GM18907 (cell line): Measurements from ENCODE around the gene MRPS6.

Experiments
- ATAC-seq: cut with Tn5 transposase; IDR thresholded peaks from one replicate; pipeline ENCODE4 v1.9.1; 2021; ENCODE audit warnings: mild to moderate bottlenecking, moderate library complexity; ENCODE audit not compliant: unreplicated experiment

The MRPS6 gene

DNA sequence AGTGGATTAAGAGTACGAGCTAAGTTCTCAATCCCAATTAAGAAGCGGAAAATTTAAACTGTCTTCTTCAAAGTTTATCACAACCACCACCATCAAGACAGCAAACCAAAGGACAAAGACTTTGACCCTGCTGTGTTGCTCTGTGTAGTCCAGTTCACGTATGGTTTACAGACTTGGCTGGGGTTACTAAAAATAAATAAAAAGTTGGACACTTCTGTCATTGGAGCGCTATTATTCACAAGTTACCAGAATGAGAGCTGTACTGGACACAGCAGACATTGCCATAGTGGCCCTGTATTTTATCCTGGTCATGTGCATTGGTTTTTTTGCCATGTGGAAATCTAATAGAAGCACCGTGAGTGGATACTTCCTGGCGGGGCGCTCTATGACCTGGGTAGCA lies 21.6 kb downstream of the MRPS6 start:
- ATAC-seq = no peak

DNA sequence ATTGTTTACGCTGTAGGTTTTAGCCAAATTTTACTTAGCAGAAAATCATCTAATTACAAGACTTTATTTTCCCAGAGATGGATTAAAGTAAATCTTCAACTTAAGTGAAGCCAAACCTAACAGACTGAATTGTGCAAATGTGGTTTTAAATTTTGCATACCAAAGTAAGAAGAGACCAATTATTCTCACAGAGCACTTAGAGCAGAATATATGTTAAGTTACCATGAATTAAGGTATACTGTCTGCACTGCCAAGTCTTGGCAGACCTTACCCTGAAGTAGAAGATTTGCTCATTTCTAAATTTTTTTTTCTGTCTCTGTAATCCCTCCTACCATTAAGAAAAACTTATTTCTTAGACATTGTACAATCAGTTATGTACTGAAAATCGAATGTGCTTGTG lies 24.1 kb downstream of the MRPS6 start:
- no peak for ATAC-seq

DNA sequence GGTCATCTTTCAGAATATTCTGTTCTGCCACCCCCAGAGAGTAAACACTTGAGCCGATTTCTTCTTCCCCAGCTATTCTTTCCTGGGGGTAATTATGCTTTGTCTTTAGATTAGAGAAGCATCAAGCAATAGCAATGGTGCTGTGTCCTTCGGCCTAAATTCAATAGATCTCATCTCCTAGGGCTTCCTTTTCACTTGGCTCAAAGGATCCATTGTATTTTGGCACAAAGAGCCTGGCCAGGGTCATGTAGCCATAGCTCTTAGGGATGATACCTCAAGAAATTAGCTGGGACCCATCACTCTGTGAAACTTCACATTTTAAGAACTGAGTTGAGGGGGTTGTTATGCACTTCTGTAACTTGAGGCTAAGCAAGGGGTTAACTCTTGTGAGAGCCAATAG lies 27.0 kb downstream of the MRPS6 start:
- ATAC-seq = no peak

DNA sequence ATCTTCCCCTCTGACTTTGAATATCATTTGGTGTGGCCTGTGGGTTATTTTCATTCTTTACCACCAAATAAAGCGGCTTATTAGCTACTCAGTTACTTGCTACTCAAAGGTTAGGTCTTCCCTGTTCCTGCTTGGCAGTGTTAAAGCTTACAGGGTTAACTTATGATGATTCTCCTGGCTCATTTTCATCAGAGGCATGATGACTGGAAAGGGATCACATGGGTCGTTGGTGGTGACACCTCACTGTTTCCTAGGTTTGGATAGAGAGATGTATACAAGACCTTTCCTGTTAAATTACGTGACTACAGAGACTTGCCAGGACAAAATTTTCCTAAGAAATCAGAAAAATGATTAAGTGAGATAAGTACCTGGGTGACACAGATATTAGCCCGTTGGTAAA lies 27.4 kb downstream of the MRPS6 start:
- no peak for ATAC-seq

DNA sequence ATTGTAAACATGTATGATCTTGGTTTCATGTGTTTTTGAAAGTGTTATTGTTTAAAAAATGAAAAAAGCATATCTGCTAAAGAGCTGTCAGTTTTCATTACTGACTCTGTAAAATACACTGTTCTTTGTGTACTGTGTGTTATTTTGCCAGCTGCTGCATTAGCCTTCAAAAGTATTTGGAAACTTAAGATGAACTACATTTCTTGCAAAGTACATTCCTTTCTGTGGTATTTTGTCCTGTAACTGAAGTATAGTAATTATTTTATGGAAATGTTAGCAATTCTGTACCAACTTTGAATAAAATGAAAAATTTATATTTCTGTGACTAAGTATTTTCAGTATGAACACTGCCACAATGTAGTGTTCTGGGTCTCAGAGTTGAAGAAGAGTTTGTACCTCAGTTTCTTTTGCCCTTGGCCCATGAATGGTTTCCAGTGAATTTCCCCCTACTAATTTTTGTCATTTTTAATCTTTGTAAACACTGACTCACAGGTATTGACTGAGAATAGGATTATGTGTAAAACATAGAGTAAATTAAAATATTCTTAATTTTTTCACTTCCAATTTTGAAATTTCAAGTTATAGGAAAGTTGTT lies 32.7 kb downstream of the MRPS6 start:
- ATAC-seq = no peak

DNA sequence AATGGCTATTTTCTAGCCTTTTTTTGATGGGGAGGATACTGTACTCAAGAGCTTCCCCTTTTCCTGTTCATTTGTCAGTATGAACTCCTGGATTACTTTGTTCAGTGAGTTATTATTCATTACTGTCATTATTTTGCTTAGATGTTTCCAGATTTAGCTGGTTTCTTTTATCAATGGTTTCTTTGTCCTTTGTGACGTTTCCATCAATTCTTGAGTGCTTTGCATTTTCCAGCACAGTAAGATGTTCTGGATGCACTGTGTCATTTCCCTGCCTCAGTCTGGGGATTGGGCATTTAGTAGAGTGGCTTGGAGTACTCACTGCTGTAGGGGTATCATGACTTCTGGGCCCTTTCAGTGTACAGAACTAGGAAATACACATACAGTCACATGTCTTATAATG lies 34.2 kb downstream of the MRPS6 start:
- ATAC-seq = no peak

DNA sequence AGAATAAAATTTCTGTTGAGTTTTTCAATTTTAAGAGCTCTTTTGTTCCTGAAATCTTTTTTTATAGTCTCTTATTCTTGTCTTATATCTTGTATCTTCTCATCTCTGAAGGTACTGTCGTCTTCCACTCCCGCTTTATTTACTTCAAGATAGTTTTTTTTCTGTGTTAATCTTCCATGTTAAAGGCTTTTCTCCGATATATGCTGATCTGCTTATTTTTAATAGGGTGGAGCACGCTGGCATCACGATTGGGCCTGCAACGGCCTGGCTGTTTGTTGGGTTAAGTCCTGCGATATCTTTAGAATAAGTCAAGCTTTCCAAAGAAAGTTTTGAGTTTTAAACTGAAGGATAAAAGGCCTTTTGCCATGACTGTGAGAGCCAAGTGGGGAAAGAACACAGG lies 35.7 kb downstream of the MRPS6 start:
- ATAC-seq = no peak

DNA sequence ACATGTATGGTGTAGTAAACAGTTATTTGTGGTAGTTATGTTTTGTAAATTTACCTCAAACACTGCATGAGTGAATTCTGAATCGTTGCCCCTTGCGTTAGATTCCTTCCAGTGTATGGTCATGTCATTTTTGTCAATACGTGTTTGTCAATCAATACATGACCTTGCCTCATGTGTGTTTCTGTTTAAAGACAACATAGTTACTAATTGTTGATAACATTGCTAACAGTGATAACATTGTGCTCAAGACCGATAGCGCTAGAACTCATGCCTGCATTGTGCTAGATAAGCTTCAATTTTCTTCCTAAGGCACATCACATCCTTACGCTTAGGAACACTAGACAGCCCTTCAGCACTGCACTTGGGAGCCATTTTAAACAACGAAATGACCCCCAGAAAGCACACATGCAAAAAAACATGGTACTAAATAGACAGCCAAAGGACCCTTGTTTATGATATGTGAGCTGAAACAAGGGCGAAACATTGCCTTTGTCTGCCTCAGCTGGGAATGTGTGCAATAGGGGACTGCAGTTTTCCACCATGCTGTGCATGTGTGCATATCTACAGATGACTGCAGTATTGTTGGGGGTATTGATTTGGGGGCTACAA lies 37.3 kb downstream of the MRPS6 start:
- ATAC-seq = no peak

DNA sequence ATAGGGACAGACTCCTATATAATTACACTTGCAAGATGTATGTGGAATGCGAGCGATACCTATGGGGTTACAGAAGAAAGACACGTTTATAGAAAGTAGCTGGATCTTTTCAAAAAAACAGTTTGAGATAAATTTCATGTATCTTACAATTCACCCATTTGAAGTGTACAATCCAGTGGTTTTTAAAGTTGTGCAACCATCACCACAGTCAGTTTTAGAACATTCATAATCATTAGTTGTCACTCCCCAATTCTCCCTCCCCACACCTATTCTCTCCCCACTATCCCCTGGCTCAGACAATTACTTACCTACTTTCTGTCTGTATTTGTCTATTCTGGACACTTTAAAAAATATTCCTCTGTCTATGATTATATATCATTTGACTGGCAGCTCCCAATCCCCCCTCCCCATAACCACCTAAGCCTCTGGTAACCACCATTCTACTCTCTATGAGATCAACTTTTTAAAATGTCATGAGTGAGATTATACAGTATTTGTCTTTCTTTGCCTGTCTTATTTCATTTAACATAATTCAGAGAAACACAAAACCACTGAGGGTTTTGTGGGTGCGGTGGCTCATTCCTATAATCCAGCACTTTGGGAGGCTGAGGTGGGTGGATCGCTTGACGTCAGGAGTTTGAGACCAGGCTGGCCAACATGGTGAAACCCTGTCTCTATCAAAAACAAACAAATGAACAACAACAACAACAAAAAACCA lies 39.1 kb downstream of the MRPS6 start:
- no peak for ATAC-seq

DNA sequence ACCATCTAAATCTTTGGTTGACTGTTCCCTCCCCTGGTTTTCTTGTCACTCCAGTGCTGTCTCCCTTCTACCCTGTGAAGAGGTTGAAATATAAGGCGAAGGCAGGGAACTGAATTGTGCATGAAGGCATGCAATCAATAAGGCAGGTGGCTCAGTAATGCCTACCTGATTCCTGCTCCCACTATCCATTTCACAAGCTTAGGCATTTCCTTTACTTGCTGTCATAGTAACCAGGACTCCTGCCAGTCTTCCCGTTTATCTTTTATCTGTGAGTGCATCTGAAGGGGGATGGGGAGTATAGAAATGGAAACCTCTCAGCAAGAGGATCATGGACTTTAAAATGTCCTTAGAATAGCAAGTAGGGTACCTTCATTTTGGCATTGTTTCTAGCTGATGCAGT lies 40.5 kb downstream of the MRPS6 start:
- ATAC-seq = no peak

DNA sequence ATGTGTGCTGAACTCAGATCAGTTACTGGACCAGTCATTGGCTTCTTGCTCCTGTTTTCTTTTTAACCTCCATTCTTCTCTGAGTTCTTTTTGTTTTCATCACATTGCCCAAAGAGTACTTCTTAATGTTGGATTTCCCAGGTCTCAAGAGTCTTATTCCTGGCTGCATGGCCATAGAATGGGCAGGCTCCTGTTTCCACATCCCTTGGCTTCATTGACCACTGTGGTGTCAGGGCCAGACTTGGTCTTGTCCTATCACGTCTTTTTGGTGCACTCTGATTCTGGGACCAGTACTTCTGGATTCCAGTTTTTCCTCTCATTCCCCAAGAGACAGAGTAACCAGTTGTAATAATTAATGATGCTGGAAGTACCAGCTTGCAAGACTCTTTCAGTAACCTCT lies 41.8 kb downstream of the MRPS6 start:
- no peak for ATAC-seq

DNA sequence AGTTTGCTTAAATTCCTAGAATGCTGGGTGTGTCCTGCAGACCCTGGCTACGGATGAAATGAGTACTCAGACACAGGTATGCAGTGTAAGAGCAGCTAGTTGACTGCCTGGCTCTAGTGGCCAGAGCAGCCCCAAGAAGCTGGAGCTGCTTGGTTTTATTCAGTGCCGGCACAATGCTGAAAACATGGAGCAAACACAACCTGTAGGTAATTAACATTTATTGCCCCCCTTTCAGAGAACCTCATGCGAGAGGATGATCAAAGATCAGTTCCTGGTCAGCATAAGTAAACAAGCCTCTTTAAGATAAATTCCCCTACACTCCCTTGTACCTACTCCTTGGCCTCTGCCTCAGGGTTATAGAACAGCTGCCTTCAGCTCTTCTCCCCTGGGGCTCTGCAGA lies 43.2 kb downstream of the MRPS6 start:
- no peak for ATAC-seq

DNA sequence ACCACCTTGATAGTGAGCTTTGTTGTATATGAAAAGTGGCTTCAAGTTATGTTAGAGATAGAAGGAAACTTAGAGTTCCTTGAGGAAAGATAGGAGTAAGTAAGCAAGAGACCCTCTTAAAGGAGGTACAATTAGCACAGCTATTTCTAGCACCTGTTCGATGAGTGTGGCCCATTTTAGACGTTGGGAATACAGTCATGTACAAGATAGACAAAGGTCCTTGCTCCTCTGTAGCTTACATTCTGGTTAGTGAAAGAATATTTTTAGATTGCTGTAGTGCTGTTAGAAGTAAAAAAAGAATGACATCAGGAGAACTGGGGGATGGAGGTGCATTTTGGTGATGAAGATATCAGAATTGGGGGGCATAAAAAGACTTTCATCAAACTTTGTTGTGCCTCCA lies 47.5 kb downstream of the MRPS6 start:
- no peak for ATAC-seq

DNA sequence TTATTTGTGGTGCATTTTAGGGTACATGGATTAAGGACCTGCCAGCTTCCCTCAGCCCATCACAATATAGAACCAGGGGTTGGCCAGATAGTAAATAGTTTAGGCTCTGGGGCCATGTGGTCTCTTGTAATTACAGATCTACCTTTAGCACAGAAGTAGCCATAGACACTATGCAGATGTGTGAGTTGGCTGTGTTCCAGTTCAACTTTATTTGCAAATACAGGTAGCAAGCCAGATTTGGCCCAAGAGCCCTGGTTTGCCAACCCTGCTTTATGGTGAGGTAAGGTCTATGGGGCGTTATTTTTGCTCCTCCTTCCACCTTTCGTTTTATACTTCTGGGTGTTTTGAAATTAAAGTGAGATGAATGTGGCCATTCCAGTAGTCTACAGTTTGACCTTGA lies 48.7 kb downstream of the MRPS6 start:
- ATAC-seq = no peak

DNA sequence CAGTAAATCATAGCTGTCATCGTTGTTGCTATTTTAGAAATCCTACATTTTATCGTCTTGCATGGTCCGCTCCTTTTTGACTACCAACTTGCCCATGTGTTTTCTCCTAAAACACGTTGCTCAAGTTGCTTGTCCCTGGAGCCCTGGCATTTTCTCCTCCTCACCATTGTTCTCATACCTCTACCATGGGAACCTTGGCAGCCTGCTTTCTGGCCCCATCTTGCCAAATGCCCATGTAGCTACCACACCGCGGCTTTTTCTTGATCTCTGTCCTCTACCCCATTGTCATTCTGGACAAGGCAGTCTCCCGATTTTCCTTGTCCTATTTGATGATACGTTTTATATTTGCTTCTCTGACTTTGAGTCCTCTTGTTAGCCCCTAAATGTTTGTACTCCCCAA lies 50.2 kb downstream of the MRPS6 start:
- ATAC-seq = no peak

DNA sequence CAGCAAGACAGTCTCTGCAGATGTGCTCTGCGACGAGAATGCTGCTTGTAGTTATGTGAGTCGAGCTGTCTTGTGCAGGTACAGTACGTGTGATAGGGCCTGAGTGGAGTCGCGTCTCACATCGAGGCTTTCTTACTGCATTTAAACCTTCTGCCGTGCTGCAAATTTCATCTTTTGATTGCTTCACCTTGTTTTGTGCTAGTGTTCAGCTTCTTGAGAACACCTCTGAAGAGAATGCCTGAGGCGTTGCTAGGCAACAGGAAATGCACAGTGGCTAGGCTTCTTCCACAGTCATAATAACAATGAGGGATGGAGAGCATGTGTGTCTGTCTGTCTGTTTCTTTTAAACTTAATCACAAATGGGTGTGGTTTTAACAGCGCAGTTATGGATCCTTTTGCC lies 52.9 kb downstream of the MRPS6 start:
- no peak for ATAC-seq

DNA sequence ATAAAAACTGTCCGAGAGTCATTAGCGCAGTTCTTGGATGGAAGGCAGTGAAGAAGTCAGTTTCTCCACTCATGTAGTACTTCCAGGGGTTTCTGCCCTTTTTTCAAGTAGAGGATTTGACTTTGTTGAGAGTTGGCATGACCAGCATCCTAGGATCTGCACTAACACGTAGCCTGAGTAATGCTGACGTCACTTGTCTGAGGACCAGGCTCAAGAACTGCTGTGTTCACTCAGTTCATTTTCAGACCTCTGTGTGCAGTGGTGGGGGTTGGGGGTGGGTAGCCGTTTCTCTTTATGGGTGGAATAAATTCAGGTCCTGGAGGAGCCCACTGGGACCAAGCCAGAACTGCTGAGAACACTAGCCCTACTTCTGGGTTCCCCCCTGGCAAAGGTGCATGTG lies 53.3 kb downstream of the MRPS6 start:
- no peak for ATAC-seq

DNA sequence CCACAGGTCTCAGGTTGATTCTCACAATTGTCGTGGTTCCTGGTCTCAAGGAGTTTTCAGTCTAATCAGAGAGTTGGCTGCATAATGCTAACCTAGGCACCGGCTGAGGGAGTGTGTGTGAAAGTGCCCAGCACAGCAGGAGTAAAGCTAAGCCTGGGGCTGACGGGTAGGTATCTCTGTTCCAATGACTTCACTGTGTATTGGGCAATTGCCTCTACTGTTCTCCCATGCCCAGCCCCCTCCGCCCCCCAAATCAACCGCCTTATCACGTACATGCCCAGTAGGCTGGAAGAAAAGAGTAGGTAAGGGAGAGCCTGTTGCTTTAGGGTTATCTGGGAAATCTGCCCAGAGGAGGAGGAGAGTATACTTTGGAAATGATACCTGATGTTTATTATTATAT lies 54.7 kb downstream of the MRPS6 start:
- ATAC-seq = no peak

DNA sequence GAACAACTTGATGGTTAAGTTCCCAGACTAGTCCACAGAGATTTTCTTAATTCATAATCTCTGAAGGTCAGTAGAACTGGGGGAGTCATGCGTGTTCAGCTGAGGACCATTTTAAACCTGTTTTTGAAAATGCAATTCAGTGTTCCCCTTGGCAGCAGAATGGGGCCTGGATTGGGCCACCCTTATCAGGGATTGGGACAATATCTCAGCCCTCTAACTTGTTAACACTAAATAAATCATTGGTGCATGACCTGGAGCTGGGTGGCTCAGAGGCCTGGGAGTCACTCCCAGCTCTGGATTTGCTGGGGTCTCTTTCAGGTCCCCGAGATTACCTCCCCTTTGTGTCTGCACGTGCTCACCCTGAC lies 55.3 kb downstream of the MRPS6 start:
- ATAC-seq = no peak

DNA sequence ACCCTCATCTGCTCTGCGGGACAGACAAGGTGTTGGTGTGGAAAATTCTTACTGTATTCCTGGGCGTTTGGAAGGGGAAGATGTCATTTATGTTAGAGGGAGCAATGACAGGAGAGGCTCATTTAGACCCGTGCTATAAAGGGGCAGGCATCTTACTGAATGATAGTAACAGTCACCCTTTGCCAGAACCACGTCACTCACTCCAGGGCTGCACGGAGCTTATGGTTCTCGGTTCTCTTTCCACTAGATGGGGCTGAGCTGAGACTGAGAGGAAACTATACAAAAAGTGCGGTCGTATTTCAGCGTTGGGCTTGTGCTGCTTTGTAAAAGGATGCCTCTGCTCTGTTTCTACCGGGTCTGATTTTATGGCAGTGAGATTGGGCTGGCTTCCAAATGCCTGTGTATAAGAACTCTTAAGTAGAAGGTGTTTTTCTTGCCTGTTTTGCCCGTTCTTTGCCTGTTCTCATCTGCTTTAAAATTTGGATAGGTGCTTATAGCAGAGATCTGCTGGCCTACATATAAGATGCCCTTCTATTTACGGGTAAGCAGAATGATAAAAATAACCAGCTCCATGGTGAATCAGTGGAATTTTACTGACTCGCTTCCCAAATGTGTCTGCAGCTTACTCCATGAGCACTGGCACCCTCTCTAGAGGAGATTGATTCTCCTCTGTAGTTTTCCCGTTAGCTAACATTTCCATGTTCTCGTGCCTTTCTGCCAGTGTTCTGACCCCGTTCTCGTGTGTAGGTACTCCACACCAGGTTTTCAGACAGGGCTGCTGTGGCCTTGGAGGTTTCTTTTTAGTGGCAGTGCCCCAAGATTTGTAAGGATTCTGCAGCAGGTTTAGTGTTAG lies 55.9 kb downstream of the MRPS6 start:
- no peak for ATAC-seq

DNA sequence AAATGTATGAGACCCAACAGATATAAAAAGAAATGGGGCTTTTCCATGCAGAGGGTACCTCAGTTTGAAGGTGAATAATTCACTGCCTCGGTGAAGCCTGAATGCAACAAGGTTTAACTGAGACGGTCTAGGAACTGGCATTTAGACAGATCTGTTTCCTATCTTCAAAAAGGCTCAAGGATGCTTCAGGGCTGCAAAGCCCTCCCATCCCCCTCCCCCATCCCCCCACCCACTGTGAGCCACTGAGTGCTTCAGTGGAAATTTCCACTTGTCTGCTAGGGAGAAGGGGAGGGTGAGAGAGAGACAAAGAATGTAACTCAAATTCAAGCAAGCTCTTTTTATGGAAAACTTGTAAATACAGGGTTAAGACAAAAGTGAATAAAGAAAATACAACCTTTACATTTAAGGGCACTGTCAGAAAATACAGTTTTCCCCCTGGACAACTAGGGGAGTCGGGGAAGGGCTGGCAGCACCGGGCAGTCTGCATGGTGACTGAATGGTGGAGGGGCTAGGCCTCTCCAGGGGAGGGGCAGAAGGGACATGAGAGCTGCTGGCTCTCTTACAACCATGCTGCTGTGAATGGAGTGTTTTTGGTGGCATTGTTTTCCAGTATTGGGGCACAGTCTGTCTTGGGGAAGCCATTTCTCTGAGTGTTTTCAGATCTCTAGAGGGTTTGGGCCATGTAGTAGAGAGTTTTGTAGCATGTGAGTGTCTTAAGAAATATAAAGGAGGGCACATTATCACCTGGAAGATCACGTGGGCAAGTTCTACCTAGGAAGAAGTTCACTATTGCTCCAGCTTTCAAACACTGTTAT lies 56.7 kb downstream of the MRPS6 start:
- no peak for ATAC-seq
